Measurements from ENCODE around the gene DEFB123. TPM values are rescaled to one million over a fixed set of nuclear protein-coding genes. Genes with fewer than 3 reads are reported as not detected.
"Not testable (repeated sequence)": the region's sequence is repeated elsewhere in the genome, so short reads cannot be mapped to it uniquely, and the experiment has no call there.

DEFB123 gene
- total RNA-seq, 2 experiments from 2014 or later = not detected

DNA sequence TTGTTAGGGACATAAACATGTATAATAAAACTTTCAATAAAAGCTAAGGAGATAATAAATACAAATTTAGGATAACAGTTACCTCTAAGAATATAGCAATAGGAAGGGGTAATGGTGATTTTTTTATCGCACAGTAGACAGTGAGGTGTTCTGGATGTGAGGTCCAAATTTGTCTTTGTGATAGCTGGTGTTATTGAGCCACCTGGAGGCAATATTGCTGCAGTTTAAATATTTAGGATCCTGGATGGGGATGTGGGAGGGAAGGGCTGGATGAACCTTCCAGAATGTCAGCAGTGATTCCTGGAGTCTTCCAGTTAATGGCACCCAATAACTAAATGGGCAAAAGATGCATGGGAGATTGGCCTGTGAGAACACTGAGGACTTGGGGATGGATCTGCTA lies 13.9 kb downstream of the DEFB123 start:
- Histone ChIP-seq H3K79me2 (ENCODE audit: insufficient read depth, low read depth, low read length) (no peaks in the 10 kb centered on the region), H3K36me3 (ENCODE audit: insufficient read depth, low read length) (no peaks in the 10 kb centered on the region), H3K9me2 (ENCODE audit: insufficient read depth, low read length) (no peaks in the 10 kb centered on the region), H2AFZ (ENCODE audit: low read length) (no peak overlapping the region), H4K20me1 (ENCODE audit: insufficient read depth, low read length) (no peaks in the 10 kb centered on the region), H3K9me3 (ENCODE audit: low read length) (no peaks in the 10 kb centered on the region), H3K4me1 (ENCODE audit: insufficient read depth, low read length, poor library complexity, severe bottlenecking) (no peaks in the 10 kb centered on the region), H3K4me2 (ENCODE audit: low read length) (no peak overlapping the region), H3K27ac (ENCODE audit: low read depth, low read length, poor library complexity, severe bottlenecking) (no peak overlapping the region), H3K4me3 (ENCODE audit: low read depth, low read length, poor library complexity, severe bottlenecking) (no peak overlapping the region)
- no TSS peak for BruUV-seq (replicated peaks)
- POLR2A ChIA-PET = interaction anchor here (0.7 kb wide), 1 partner anchor 44 kb away, joined by 5 read pairs; no protein-coding TSS in a partner anchor
- intact Hi-C loops (cut with micrococcal nuclease; ENCODE audit: unreplicated experiment) = no loop called here
- CTCF ChIA-PET (ENCODE audit: unreplicated experiment) = no interaction called here
- DNase-seq (ENCODE audit: low spot score) = no peak
- TF ChIP-seq, protein P1, sequence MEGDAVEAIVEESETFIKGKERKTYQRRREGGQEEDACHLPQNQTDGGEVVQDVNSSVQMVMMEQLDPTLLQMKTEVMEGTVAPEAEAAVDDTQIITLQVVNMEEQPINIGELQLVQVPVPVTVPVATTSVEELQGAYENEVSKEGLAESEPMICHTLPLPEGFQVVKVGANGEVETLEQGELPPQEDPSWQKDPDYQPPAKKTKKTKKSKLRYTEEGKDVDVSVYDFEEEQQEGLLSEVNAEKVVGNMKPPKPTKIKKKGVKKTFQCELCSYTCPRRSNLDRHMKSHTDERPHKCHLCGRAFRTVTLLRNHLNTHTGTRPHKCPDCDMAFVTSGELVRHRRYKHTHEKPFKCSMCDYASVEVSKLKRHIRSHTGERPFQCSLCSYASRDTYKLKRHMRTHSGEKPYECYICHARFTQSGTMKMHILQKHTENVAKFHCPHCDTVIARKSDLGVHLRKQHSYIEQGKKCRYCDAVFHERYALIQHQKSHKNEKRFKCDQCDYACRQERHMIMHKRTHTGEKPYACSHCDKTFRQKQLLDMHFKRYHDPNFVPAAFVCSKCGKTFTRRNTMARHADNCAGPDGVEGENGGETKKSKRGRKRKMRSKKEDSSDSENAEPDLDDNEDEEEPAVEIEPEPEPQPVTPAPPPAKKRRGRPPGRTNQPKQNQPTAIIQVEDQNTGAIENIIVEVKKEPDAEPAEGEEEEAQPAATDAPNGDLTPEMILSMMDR (conservative IDR thresholded peaks at IDR 0.05; ENCODE audit: low read length) = no peak
- TF ChIP-seq EZH2phosphoT487 (IDR thresholded peaks at IDR 0.05; ENCODE audit: borderline replicate concordance, low read depth, low read length) = no peak

DNA sequence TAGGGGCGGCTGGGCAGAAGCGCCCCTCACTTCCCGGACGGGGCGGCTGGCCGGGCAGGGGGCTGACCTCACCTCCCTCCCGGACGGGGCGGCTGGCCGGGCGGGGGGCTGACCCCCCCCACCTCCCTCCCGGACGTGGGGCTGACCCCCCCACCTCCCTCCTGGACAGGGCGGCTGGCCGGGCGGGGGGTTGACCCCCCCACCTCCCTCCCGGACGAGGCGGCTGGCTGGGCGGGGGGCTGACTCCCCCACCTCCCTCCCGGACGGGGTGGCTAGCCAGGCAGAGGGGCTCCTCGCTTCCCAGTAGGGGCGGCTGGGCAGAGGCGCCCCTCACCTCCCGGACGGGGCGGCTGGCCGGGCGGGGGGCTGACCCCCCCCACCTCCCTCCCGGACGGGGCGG lies 30.5 kb downstream of the DEFB123 start:
- H3K9me3 ChIP-seq (ENCODE audit: low read length); H3K36me3 ChIP-seq (ENCODE audit: insufficient read depth, low read length); intact Hi-C loops (cut with micrococcal nuclease; ENCODE audit: unreplicated experiment); H4K20me1 ChIP-seq (ENCODE audit: insufficient read depth, low read length); H3K9me2 ChIP-seq (ENCODE audit: insufficient read depth, low read length); H3K79me2 ChIP-seq (ENCODE audit: insufficient read depth, low read depth, low read length); DNase-seq (ENCODE audit: low spot score); H3K4me3 ChIP-seq (ENCODE audit: low read depth, low read length, poor library complexity, severe bottlenecking); CTCF ChIA-PET (ENCODE audit: unreplicated experiment); H2AFZ ChIP-seq (ENCODE audit: low read length); BruUV-seq (replicated peaks); H3K27ac ChIP-seq (ENCODE audit: low read depth, low read length, poor library complexity, severe bottlenecking); H3K4me2 ChIP-seq (ENCODE audit: low read length); POLR2A ChIA-PET: not testable (repeated sequence)
- H3K4me1 ChIP-seq (ENCODE audit: insufficient read depth, low read length, poor library complexity, severe bottlenecking) = peaks cover 28% of the 10 kb centered on the region

DNA sequence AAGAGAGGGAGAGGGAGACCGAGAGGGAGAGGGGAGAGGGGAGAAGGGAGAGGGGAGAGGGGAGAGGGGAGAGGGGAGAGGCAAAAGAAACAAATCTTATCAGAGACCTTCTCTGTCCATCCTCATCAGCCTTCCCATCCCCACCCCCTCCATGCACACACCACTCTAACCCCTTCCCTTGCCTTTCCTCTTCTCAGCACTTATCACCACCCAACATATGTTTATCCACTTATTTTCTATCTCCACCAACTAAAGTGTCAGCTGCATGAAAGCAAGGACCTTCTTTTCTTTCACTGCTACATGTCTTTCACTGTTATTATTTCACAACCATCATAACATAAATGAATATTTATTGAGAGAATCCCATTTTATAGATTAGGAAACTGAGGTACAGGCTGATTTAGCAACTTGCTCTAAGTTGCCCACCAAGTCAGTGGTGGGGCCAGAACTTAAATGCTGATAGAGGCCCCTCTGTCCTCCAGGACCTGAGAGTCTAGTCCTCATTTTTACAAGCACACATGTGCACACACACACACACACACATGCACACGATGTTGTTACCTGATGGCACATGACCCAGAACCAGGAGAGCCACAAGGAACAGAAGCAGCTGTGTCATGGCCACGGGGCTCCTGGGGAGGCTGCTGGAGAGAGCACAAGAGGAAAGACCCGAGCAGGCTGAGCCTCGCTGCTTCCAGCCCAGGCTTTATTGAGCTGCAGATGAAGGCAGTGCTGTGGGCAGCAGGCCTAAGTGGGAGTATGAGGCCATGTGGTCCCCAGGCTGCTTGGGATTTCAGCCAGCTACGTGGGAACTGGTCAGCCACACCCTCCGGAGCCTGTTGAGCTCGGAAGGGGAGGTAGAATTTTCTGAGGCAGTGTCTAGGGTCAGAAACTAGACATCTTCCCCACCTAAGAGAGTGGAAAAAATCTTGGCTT lies 32.2 kb downstream of the DEFB123 start:
- H3K36me3 ChIP-seq (ENCODE audit: insufficient read depth, low read length) = no peaks in the 10 kb centered on the region
- BruUV-seq (replicated peaks) = no TSS peak
- peaks cover 28% of the 10 kb centered on the region for H3K4me1 ChIP-seq (ENCODE audit: insufficient read depth, low read length, poor library complexity, severe bottlenecking)
- H3K4me2 ChIP-seq (ENCODE audit: low read length) = no peak overlapping the region
- no peak overlapping the region for H2AFZ ChIP-seq (ENCODE audit: low read length)
- no peaks in the 10 kb centered on the region for H4K20me1 ChIP-seq (ENCODE audit: insufficient read depth, low read length)
- ChIA-PET POLR2A (no interaction called here), CTCF (ENCODE audit: unreplicated experiment) (interaction anchor here (2.2 kb wide), 1 partner anchor 30 kb away, joined by 8 read pairs; no protein-coding TSS in a partner anchor)
- TF ChIP-seq, protein P1 (conservative IDR thresholded peaks at IDR 0.05; ENCODE audit: low read length) = no peak
- TF ChIP-seq EZH2phosphoT487 (IDR thresholded peaks at IDR 0.05; ENCODE audit: borderline replicate concordance, low read depth, low read length) = no peak
- intact Hi-C loops (cut with micrococcal nuclease; ENCODE audit: unreplicated experiment) = no loop called here
- no peaks in the 10 kb centered on the region for H3K9me3 ChIP-seq (ENCODE audit: low read length)
- no peaks in the 10 kb centered on the region for H3K9me2 ChIP-seq (ENCODE audit: insufficient read depth, low read length)
- H3K27ac ChIP-seq (ENCODE audit: low read depth, low read length, poor library complexity, severe bottlenecking) = no peak overlapping the region
- no peak for DNase-seq (ENCODE audit: low spot score)
- no peaks in the 10 kb centered on the region for H3K79me2 ChIP-seq (ENCODE audit: insufficient read depth, low read depth, low read length)
- H3K4me3 ChIP-seq (ENCODE audit: low read depth, low read length, poor library complexity, severe bottlenecking) = no peak overlapping the region

Data from OCI-LY7 (cell line).